ENCODE data around the gene ARRB1. TPM values are rescaled to one million over a fixed set of nuclear protein-coding genes. Genes with fewer than 3 reads are reported as not detected.
A peak's percentile ranks its signal among the peaks of the same experiment; 100 is the strongest.

Gene ARRB1
- total and polyA plus RNA-seq, 2 of the 13 experiments (the other 11 are each of a cell fraction or from before 2014, with no cell fraction given) = 22.5 to 35.7 TPM

- TF ChIP-seq ATF4 (CRISPR knock-in tag; IDR thresholded peaks at IDR 0.05) = 0 out of 4 replicates have a peak, but pooled peaks of 1 of the 2 experiments have one; percentile 22
- no peak for TF ChIP-seq AFF4 (CRISPR knock-in tag; IDR thresholded peaks at IDR 0.05)
- TF ChIP-seq MXD3 (CRISPR knock-in tag; IDR thresholded peaks at IDR 0.05) = peak; percentile 74
- peak; percentile 83; the same call in 1 of the 2 replicates for TF ChIP-seq GLI4 (CRISPR knock-in tag; IDR thresholded peaks at IDR 0.05; ENCODE audit: borderline replicate concordance)
- peak; percentile 54; the same call in 1 of the 2 replicates for TF ChIP-seq HMG20A (CRISPR knock-in tag; IDR thresholded peaks at IDR 0.05; ENCODE audit: borderline replicate concordance)
- no peak for TF ChIP-seq CHD4 (IDR thresholded peaks at IDR 0.05; ENCODE audit: borderline replicate concordance, low read length)
- TF ChIP-seq SOX6 (IDR thresholded peaks at IDR 0.05) = no peak
- TF ChIP-seq SOX6 (CRISPR knock-in tag; IDR thresholded peaks at IDR 0.05) = peak; percentile 87
- no peak for TF ChIP-seq SNAPC5 (CRISPR knock-in tag; IDR thresholded peaks at IDR 0.05; ENCODE audit: borderline replicate concordance)
- TF ChIP-seq MYPOP (CRISPR knock-in tag; IDR thresholded peaks at IDR 0.05) = peak; percentile 34; the same call in 1 of the 2 replicates
- TF ChIP-seq GPBP1L1 (CRISPR knock-in tag; IDR thresholded peaks at IDR 0.05) = no peak
- no peak for TF ChIP-seq TEF (CRISPR knock-in tag; IDR thresholded peaks at IDR 0.05)
- peak; percentile 66; the same call in 1 of the 2 replicates for TF ChIP-seq ZNF276 (CRISPR knock-in tag; IDR thresholded peaks at IDR 0.05; ENCODE audit: low read depth)
- TF ChIP-seq MXI1 (IDR thresholded peaks at IDR 0.05; ENCODE audit: borderline replicate concordance, low read depth, low read length) = no peak
- TF ChIP-seq SKI (IDR thresholded peaks at IDR 0.05; ENCODE audit: partially characterized antibody) = peak; percentile 16
- no peak for TF ChIP-seq ZZZ3 (CRISPR knock-in tag; IDR thresholded peaks at IDR 0.05; ENCODE audit: borderline replicate concordance)
- no peak for TF ChIP-seq KLF9 (CRISPR knock-in tag; IDR thresholded peaks at IDR 0.05; ENCODE audit: low read depth)
- no peak for TF ChIP-seq ZNF7 (CRISPR knock-in tag; IDR thresholded peaks at IDR 0.05)
Observed at GRCh38 chr11:75351791-75352587, 528 bp upstream of the ARRB1 start (continued).
